ENCODE data around the gene SGCD. TPM values are rescaled to one million over a fixed set of nuclear protein-coding genes. Genes with fewer than 3 reads are reported as not detected.
"Not testable (repeated sequence)": the region's sequence is repeated elsewhere in the genome, so short reads cannot be mapped to it uniquely, and the experiment has no call there.

SGCD gene
- total RNA-seq, 3 donors from 2014 or later, result 3.1 to 15.4 (median 6.2) TPM

GRCh38 chr5:156655732-156656131 is 328.8 kb downstream of the SGCD start:
- H3K27ac ChIP-seq, result no peak overlapping the region

GRCh38 chr5:156664832-156665231 is 337.9 kb downstream of the SGCD start:
- H3K4me3 ChIP-seq; H3K4me1 ChIP-seq; H3K27ac ChIP-seq; H3K27me3 ChIP-seq; H3K9me3 ChIP-seq; DNase-seq (ENCODE audit: low spot score in 2 of 2); intact Hi-C loops (cut with DNase I; ENCODE audit: low total_unique reads); H3K36me3 ChIP-seq: not testable (repeated sequence)

More at GRCh38 chr5:156655732-156656131, 328.8 kb downstream of the SGCD start:
- TF ChIP-seq CTCF (IDR thresholded peaks at IDR 0.05) (no peak), POLR2A (IDR thresholded peaks at IDR 0.05) (no peak), POLR2AphosphoS5 (IDR thresholded peaks at IDR 0.05) (no peak)
- no peaks in the 10 kb centered on the region for H3K4me1 ChIP-seq
- DNase-seq (ENCODE audit: low spot score in 2 of 2), result no peak
- H3K27me3 ChIP-seq, result no peaks in the 10 kb centered on the region
- intact Hi-C loops (cut with DNase I; ENCODE audit: low total_unique reads), result no loop called here
- no peaks in the 10 kb centered on the region for H3K36me3 ChIP-seq
- H3K9me3 ChIP-seq, result no peaks in the 10 kb centered on the region
- no peak overlapping the region for H3K4me3 ChIP-seq

GRCh38 chr5:156666686-156667085 is 339.7 kb downstream of the SGCD start:
- H3K9me3 ChIP-seq; H3K27ac ChIP-seq; DNase-seq (ENCODE audit: low spot score in 2 of 2); H3K27me3 ChIP-seq; intact Hi-C loops (cut with DNase I; ENCODE audit: low total_unique reads); H3K4me1 ChIP-seq; H3K4me3 ChIP-seq; H3K36me3 ChIP-seq: not testable (repeated sequence)

GRCh38 chr5:156667616-156668015 is 340.7 kb downstream of the SGCD start:
- Histone ChIP-seq H3K4me1 (no peaks in the 10 kb centered on the region), H3K27ac (no peak overlapping the region), H3K36me3 (no peaks in the 10 kb centered on the region), H3K9me3 (no peaks in the 10 kb centered on the region), H3K27me3 (no peaks in the 10 kb centered on the region), H3K4me3 (no peak overlapping the region)
- no peak for DNase-seq (ENCODE audit: low spot score in 2 of 2)
- intact Hi-C loops (cut with DNase I; ENCODE audit: low total_unique reads), result no loop called here
- TF ChIP-seq CTCF (IDR thresholded peaks at IDR 0.05), result no peak
- no peak for TF ChIP-seq POLR2A (IDR thresholded peaks at IDR 0.05)

- no peak for DNase-seq (ENCODE audit: low spot score in 2 of 2)
- TF ChIP-seq POLR2A (IDR thresholded peaks at IDR 0.05) (no peak), POLR2AphosphoS5 (IDR thresholded peaks at IDR 0.05) (no peak), CTCF (IDR thresholded peaks at IDR 0.05) (no peak)
- no peak overlapping the region for H3K4me3 ChIP-seq
- no peaks in the 10 kb centered on the region for H3K9me3 ChIP-seq
- intact Hi-C loops (cut with DNase I; ENCODE audit: low total_unique reads), result no loop called here
- no peak overlapping the region for H3K27ac ChIP-seq
- no peaks in the 10 kb centered on the region for H3K27me3 ChIP-seq
- no peaks in the 10 kb centered on the region for H3K4me1 ChIP-seq
- no peaks in the 10 kb centered on the region for H3K36me3 ChIP-seq
These were observed 342.5 kb downstream of the SGCD start for GRCh38 chr5:156669416-156669815.

GRCh38 chr5:156670615-156671014 is 343.7 kb downstream of the SGCD start:
- Histone ChIP-seq H3K27me3 (no peaks in the 10 kb centered on the region), H3K4me3 (no peak overlapping the region), H3K36me3 (no peaks in the 10 kb centered on the region), H3K27ac (no peak overlapping the region), H3K4me1 (no peaks in the 10 kb centered on the region), H3K9me3 (no peaks in the 10 kb centered on the region)
- no peak for DNase-seq (ENCODE audit: low spot score in 2 of 2)
- intact Hi-C loops (cut with DNase I; ENCODE audit: low total_unique reads), result no loop called here
- TF ChIP-seq POLR2A (IDR thresholded peaks at IDR 0.05) (no peak), POLR2AphosphoS5 (IDR thresholded peaks at IDR 0.05) (no peak), CTCF (IDR thresholded peaks at IDR 0.05) (no peak)
